ENCODE measurements around the gene TMEM267. TPM values are rescaled to one million over a fixed set of nuclear protein-coding genes. Genes with fewer than 3 reads are reported as not detected.

Gene TMEM267
- total and polyA plus RNA-seq, 2 of the 4 experiments (the other 2 are of a cell fraction): 9.2 to 12.0 TPM

GRCh38 chr5:43416803-43417394, 66.8 kb downstream of the TMEM267 start:
- Histone ChIP-seq H4K91ac (ENCODE audit: insufficient read depth, low read depth, low read length) (no peak overlapping the region), H4K8ac (ENCODE audit: low read depth in 2 of 2, low read length in 2 of 2) (no peak overlapping the region), H3K36me3 (ENCODE audit: control insufficient read depth, insufficient read depth, low read length) (no peaks in the 10 kb centered on the region), H3K79me1 (ENCODE audit: low read depth in 1 of 2, low read length in 2 of 2) (no peaks in the 10 kb centered on the region), H2AK5ac (ENCODE audit: low read depth, low read length) (no peak overlapping the region), H3K4me1 (ENCODE audit: control insufficient read depth, insufficient read depth, low read length) (no peaks in the 10 kb centered on the region), H3K4ac (ENCODE audit: low read depth, low read length) (no peak overlapping the region), H3K18ac (ENCODE audit: low read depth, low read length) (no peak overlapping the region), H3K56ac (ENCODE audit: extremely low read depth, insufficient read depth, low read length) (no peak overlapping the region), H3K27ac (ENCODE audit: insufficient read depth, low read length) (no peak overlapping the region), H3K27me3 (ENCODE audit: control insufficient read depth, insufficient read depth, low read length) (peaks cover 13% of the 10 kb centered on the region), H4K20me1 (ENCODE audit: insufficient read depth, low read length) (no peaks in the 10 kb centered on the region), H2AK9ac (replicated peaks; ENCODE audit: low read depth, low read length, poor library complexity) (no peak overlapping the region), H3K9ac (ENCODE audit: low read depth, low read length) (no peak overlapping the region), H3K23ac (ENCODE audit: low read depth, low read length) (no peak overlapping the region), H2BK5ac (ENCODE audit: low read depth, low read length, poor library complexity, severe bottlenecking) (no peak overlapping the region), H3K9me3 (ENCODE audit: control insufficient read depth, insufficient read depth, low read length) (no peaks in the 10 kb centered on the region), H4K5ac (ENCODE audit: low read depth, low read length) (no peak overlapping the region), H3K14ac (replicated peaks; ENCODE audit: low read depth, low read length) (no peak overlapping the region), H2BK15ac (ENCODE audit: low read depth, low read length) (no peak overlapping the region), H2BK120ac (ENCODE audit: low read depth, low read length) (no peak overlapping the region), H3K4me3 (ENCODE audit: insufficient read depth, low read depth, low read length) (no peak overlapping the region), H3K9me1 (ENCODE audit: insufficient read depth, low read length) (no peaks in the 10 kb centered on the region), H2BK20ac (ENCODE audit: low read depth, low read length) (no peak overlapping the region), H3K4me2 (ENCODE audit: low read depth, low read length) (no peak overlapping the region), H2AFZ (replicated peaks; ENCODE audit: low read length, poor library complexity) (no peak overlapping the region)
- ChIA-PET CTCF (no interaction called here), POLR2A (ENCODE audit: unreplicated experiment) (no interaction called here)
- TF ChIP-seq, protein P1, sequence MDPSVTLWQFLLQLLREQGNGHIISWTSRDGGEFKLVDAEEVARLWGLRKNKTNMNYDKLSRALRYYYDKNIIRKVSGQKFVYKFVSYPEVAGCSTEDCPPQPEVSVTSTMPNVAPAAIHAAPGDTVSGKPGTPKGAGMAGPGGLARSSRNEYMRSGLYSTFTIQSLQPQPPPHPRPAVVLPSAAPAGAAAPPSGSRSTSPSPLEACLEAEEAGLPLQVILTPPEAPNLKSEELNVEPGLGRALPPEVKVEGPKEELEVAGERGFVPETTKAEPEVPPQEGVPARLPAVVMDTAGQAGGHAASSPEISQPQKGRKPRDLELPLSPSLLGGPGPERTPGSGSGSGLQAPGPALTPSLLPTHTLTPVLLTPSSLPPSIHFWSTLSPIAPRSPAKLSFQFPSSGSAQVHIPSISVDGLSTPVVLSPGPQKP (IDR thresholded peaks at IDR 0.05; ENCODE audit: borderline replicate concordance, low read depth, low read length): no peak
- TF ChIP-seq NFE2L2 (IDR thresholded peaks at IDR 0.05; ENCODE audit: low read depth, low read length) (no peak), RCOR1 (IDR thresholded peaks at IDR 0.05; ENCODE audit: insufficient replicate concordance, low read length) (no peak), MAZ (IDR thresholded peaks at IDR 0.05; ENCODE audit: borderline replicate concordance, low read depth, low read length) (no peak), MAFK (IDR thresholded peaks at IDR 0.05; ENCODE audit: low read depth, low read length) (no peak), RFX5 (IDR thresholded peaks at IDR 0.05; ENCODE audit: low read depth, low read length) (no peak), RAD21 (IDR thresholded peaks at IDR 0.05; ENCODE audit: low read length) (no peak), POLR2A (IDR thresholded peaks at IDR 0.05; ENCODE audit: low read depth, low read length) (no peak), SMC3 (IDR thresholded peaks at IDR 0.05; ENCODE audit: low read depth, low read length) (no peak), FOS (IDR thresholded peaks at IDR 0.05; ENCODE audit: low read depth, low read length) (no peak), CEBPB (IDR thresholded peaks at IDR 0.05; ENCODE audit: low read depth, low read length) (no peak), BHLHE40 (IDR thresholded peaks at IDR 0.05; ENCODE audit: low read depth, low read length) (no peak), CHD1 (IDR thresholded peaks at IDR 0.05; ENCODE audit: low read depth, low read length) (no peak), MXI1 (IDR thresholded peaks at IDR 0.05; ENCODE audit: borderline replicate concordance, low read depth, low read length) (no peak)
- TF ChIP-seq, protein P2, sequence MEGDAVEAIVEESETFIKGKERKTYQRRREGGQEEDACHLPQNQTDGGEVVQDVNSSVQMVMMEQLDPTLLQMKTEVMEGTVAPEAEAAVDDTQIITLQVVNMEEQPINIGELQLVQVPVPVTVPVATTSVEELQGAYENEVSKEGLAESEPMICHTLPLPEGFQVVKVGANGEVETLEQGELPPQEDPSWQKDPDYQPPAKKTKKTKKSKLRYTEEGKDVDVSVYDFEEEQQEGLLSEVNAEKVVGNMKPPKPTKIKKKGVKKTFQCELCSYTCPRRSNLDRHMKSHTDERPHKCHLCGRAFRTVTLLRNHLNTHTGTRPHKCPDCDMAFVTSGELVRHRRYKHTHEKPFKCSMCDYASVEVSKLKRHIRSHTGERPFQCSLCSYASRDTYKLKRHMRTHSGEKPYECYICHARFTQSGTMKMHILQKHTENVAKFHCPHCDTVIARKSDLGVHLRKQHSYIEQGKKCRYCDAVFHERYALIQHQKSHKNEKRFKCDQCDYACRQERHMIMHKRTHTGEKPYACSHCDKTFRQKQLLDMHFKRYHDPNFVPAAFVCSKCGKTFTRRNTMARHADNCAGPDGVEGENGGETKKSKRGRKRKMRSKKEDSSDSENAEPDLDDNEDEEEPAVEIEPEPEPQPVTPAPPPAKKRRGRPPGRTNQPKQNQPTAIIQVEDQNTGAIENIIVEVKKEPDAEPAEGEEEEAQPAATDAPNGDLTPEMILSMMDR (conservative IDR thresholded peaks at IDR 0.05; ENCODE audit: low read depth, low read length): no peak
- TF ChIP-seq, protein P3, sequence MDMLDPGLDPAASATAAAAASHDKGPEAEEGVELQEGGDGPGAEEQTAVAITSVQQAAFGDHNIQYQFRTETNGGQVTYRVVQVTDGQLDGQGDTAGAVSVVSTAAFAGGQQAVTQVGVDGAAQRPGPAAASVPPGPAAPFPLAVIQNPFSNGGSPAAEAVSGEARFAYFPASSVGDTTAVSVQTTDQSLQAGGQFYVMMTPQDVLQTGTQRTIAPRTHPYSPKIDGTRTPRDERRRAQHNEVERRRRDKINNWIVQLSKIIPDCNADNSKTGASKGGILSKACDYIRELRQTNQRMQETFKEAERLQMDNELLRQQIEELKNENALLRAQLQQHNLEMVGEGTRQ (IDR thresholded peaks at IDR 0.05; ENCODE audit: low read depth, low read length): no peak
- BruUV-seq (replicated peaks): no TSS peak
- 67% methylated on average over 1 of the region's 3 CpGs; no CpG with 5 or more reads in 1 of the 2 experiments for WGBS, 2 experiments (ENCODE audit: extremely low coverage in 2 of 2, insufficient read length in 1 of 2)
- DNase-seq (no peak), ATAC-seq (ENCODE audit: low read depth) (no peak)
- in situ Hi-C loops (cut with MboI; ENCODE audit: low sequenced_read_pairs) (no loop called here), intact Hi-C loops (cut with micrococcal nuclease) (no loop called here), dilution Hi-C loops (cut with HindIII; ENCODE audit: low sequenced_read_pairs, unreplicated experiment) (no loop called here)

Measured in IMR-90 (cell line).